ENCODE data around the gene PLA2G3.
"Not testable (repeated sequence)": the region's sequence is repeated elsewhere in the genome, so short reads cannot be mapped to it uniquely, and the experiment has no call there.

Gene PLA2G3

GRCh38 chr22:31099841-31100761 is 40.2 kb downstream of the PLA2G3 start:
- no peak for DNase-seq (ENCODE audit: low read depth, low spot score)

- no peak for DNase-seq (ENCODE audit: low read depth, low spot score)
These were observed 40.9 kb downstream of the PLA2G3 start for GRCh38 chr22:31099386-31099785.

- no peak for DNase-seq (ENCODE audit: low read depth, low spot score)
These were observed 41.6 kb downstream of the PLA2G3 start for GRCh38 chr22:31098632-31099110.

- DNase-seq (ENCODE audit: low read depth, low spot score), result no peak
These were observed 42.2 kb downstream of the PLA2G3 start for GRCh38 chr22:31097941-31098631.

GRCh38 chr22:31097539-31097938 is 42.8 kb downstream of the PLA2G3 start:
- DNase-seq (ENCODE audit: low read depth, low spot score), result not testable (repeated sequence)

GRCh38 chr22:31096657-31097279 is 43.5 kb downstream of the PLA2G3 start:
- DNase-seq (ENCODE audit: low read depth, low spot score), result no peak

- DNase-seq (ENCODE audit: low read depth, low spot score), result no peak
These were observed 44.6 kb downstream of the PLA2G3 start for GRCh38 chr22:31095637-31096249.

GRCh38 chr22:31094741-31095140 is 45.6 kb downstream of the PLA2G3 start:
- DNase-seq (ENCODE audit: low read depth, low spot score), result no peak

GRCh38 chr22:31094021-31094551 is 46.2 kb downstream of the PLA2G3 start:
- DNase-seq (ENCODE audit: low read depth, low spot score), result no peak

GRCh38 chr22:31093086-31093850 is 47.0 kb downstream of the PLA2G3 start:
- no peak for DNase-seq (ENCODE audit: low read depth, low spot score)

GRCh38 chr22:31092161-31092560 is 48.1 kb downstream of the PLA2G3 start:
- no peak for DNase-seq (ENCODE audit: low read depth, low spot score)

GRCh38 chr22:31091106-31091975 is 49.0 kb downstream of the PLA2G3 start:
- DNase-seq (ENCODE audit: low read depth, low spot score), result no peak

GRCh38 chr22:31090217-31091085 is 49.9 kb downstream of the PLA2G3 start:
- no peak for DNase-seq (ENCODE audit: low read depth, low spot score)

- peak; percentile 63 for DNase-seq (ENCODE audit: low read depth, low spot score)
These were observed 50.9 kb downstream of the PLA2G3 start for GRCh38 chr22:31089160-31090100.

GRCh38 chr22:31088233-31088986 is 51.9 kb downstream of the PLA2G3 start:
- DNase-seq (ENCODE audit: low read depth, low spot score), result no peak

- no peak for DNase-seq (ENCODE audit: low read depth, low spot score)
These were observed 52.5 kb downstream of the PLA2G3 start for GRCh38 chr22:31087744-31088215.

Measured in astrocyte of the hippocampus (primary cell).